ENCODE results near the gene CGN.

DNA sequence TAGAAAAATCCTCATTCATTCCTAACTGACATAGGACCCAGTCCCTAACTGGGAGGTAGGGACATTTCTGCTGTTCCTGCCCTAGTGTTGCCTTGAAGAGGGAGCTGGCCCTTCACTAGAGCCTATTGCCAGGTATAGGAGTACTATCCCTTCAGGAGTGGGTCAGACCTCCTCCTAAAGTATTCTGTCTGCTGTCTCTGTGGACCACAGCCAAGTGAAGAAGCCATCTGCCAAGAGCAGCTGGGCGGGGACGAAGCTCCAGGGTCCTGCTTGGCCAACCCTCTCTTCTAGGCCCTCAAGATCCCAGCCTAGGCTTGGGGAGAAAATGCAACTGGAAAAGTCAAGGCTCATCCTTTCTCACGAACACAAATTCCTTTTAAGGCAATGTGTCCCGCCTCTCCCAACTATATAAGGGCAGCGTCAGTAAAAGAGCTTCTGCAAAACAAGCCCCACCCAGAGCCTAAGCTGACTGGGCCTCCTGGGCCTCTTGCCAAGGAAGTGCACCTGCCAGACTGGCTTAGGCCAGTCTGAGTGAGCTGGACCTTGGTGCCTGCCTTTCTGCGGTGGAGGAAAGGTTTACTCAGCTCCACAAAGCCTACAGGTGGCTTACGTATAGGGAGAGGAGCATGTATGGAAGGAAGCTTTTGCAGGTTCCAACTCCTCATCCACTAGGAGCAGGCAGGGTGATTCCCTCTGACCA lies 28.3 kb downstream of the CGN start:
- TF ChIP-seq CTCF (IDR thresholded peaks at IDR 0.05; ENCODE audit: extremely low read depth in 1 of 2, insufficient read depth in 1 of 2, low read depth in 1 of 2, low read length in 2 of 2) (no peak), EZH2 (IDR thresholded peaks at IDR 0.05; ENCODE audit: borderline replicate concordance, low read depth, low read length, severe bottlenecking) (no peak), GATA2 (IDR thresholded peaks at IDR 0.05; ENCODE audit: insufficient read depth, insufficient read length, low read depth, low read length) (no peak)
